ENCODE measurements around the gene SHROOM3.
"Not testable (repeated sequence)": the region's sequence is repeated elsewhere in the genome, so short reads cannot be mapped to it uniquely, and the experiment has no call there.

Gene SHROOM3

GRCh38 chr4:76727934-76728333 is 292.9 kb downstream of the SHROOM3 start:
- not testable (repeated sequence) for H3K27ac ChIP-seq (ENCODE audit: low read depth, low read length); H3K27me3 ChIP-seq (ENCODE audit: control insufficient read depth, insufficient read depth, low read length); H3K36me3 ChIP-seq (ENCODE audit: control insufficient read depth, insufficient read depth, low read length); H3K4me3 ChIP-seq (ENCODE audit: low read depth, low read length); H3K9me3 ChIP-seq (ENCODE audit: control insufficient read depth, insufficient read depth, low read depth, low read length); H3K9ac ChIP-seq (ENCODE audit: low read length)
- peaks cover 54% of the 10 kb centered on the region for H3K4me1 ChIP-seq (ENCODE audit: control insufficient read depth, insufficient read depth, low read length)

GRCh38 chr4:76729460-76729859 is 294.4 kb downstream of the SHROOM3 start:
- Histone ChIP-seq H3K9me3 (ENCODE audit: control insufficient read depth, insufficient read depth, low read depth, low read length) (no peaks in the 10 kb centered on the region), H3K4me1 (ENCODE audit: control insufficient read depth, insufficient read depth, low read length) (peaks cover 42% of the 10 kb centered on the region), H3K27ac (ENCODE audit: low read depth, low read length) (0 out of 2 replicates have a peak overlapping the region, but pooled peaks have one; percentile 44), H3K36me3 (ENCODE audit: control insufficient read depth, insufficient read depth, low read length) (peaks cover 6% of the 10 kb centered on the region), H3K27me3 (ENCODE audit: control insufficient read depth, insufficient read depth, low read length) (no peaks in the 10 kb centered on the region), H3K4me3 (ENCODE audit: low read depth, low read length) (no peak overlapping the region), H3K9ac (ENCODE audit: low read length) (no peak overlapping the region)

GRCh38 chr4:76729980-76730379 is 295.0 kb downstream of the SHROOM3 start:
- Histone ChIP-seq H3K4me1 (ENCODE audit: control insufficient read depth, insufficient read depth, low read length) (peaks cover 37% of the 10 kb centered on the region), H3K27ac (ENCODE audit: low read depth, low read length) (no peak overlapping the region), H3K36me3 (ENCODE audit: control insufficient read depth, insufficient read depth, low read length) (peaks cover 6% of the 10 kb centered on the region), H3K27me3 (ENCODE audit: control insufficient read depth, insufficient read depth, low read length) (no peaks in the 10 kb centered on the region), H3K9ac (ENCODE audit: low read length) (no peak overlapping the region), H3K9me3 (ENCODE audit: control insufficient read depth, insufficient read depth, low read depth, low read length) (no peaks in the 10 kb centered on the region), H3K4me3 (ENCODE audit: low read depth, low read length) (no peak overlapping the region)

- Histone ChIP-seq H3K36me3 (ENCODE audit: control insufficient read depth, insufficient read depth, low read length) (peaks cover 6% of the 10 kb centered on the region), H3K27ac (ENCODE audit: low read depth, low read length) (no peak overlapping the region), H3K9me3 (ENCODE audit: control insufficient read depth, insufficient read depth, low read depth, low read length) (no peaks in the 10 kb centered on the region), H3K9ac (ENCODE audit: low read length) (no peak overlapping the region), H3K4me3 (ENCODE audit: low read depth, low read length) (no peak overlapping the region), H3K27me3 (ENCODE audit: control insufficient read depth, insufficient read depth, low read length) (no peaks in the 10 kb centered on the region), H3K4me1 (ENCODE audit: control insufficient read depth, insufficient read depth, low read length) (peaks cover 24% of the 10 kb centered on the region; the same call in 1 of the 2 replicates)
Measured at GRCh38 chr4:76732246-76732645, 297.2 kb downstream of the SHROOM3 start.

DNA sequence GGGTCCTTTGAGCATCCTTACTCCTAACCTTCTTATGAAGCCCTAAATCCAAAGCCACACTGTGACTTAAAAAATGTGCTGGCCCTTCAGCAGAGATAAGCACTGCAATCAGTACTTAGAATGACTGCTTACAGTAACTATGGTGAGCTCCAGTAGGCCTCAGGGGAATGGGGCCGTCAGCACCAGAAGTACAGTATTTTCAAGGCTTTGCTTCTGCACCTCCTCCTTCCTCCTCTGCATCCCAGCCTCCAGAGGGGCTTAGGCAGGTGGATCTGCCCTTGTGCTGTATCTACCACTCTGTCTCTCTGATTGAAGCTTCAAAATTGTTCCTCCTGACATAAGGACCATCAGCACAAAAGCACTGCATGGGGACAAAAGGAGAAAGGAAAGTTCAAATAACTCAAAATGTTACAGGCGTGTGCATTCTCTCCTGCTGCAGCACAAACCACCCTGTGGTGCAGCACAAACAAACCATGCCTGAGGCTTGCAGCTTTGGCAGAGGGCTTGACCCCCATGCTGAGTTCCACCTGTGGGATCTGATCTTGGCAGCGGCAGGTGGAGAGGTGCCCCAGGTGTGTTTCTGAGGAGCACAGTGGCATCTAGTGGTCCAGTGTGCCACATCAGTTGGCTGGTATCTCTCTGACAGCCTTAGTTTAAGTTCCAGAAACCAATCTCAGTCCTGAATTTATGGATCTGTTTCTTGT is 298.2 kb downstream of the SHROOM3 start:
- no peak overlapping the region for H3K9ac ChIP-seq (ENCODE audit: low read length)
- peaks cover 24% of the 10 kb centered on the region; the same call in 1 of the 2 replicates for H3K4me1 ChIP-seq (ENCODE audit: control insufficient read depth, insufficient read depth, low read length)
- H3K27ac ChIP-seq (ENCODE audit: low read depth, low read length), result no peak overlapping the region
- H3K9me3 ChIP-seq (ENCODE audit: control insufficient read depth, insufficient read depth, low read depth, low read length), result no peaks in the 10 kb centered on the region
- H3K27me3 ChIP-seq (ENCODE audit: control insufficient read depth, insufficient read depth, low read length), result no peaks in the 10 kb centered on the region
- no peak overlapping the region for H3K4me3 ChIP-seq (ENCODE audit: low read depth, low read length)
- peaks cover 7% of the 10 kb centered on the region for H3K36me3 ChIP-seq (ENCODE audit: control insufficient read depth, insufficient read depth, low read length)

DNA sequence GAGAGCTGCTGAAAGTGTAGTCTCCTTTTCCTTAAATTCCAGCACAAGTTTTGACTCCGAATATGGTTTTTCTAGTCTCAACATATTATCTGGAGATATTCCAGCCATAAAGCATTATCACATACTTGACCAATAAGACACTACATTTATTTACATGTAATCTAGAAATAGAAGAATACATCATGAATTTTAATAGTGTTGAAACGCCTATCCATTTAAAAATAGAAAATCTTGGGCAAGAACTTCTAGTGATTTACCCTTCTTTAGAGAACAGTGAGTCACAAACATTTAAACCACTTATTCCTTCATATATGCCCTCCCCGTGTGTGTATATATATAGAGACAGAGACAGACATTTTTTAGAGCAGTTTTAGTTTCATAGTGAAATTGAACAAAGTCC is 301.4 kb downstream of the SHROOM3 start:
- Histone ChIP-seq H3K27me3 (ENCODE audit: control insufficient read depth, insufficient read depth, low read length) (no peaks in the 10 kb centered on the region), H3K9me3 (ENCODE audit: control insufficient read depth, insufficient read depth, low read depth, low read length) (no peaks in the 10 kb centered on the region), H3K4me1 (ENCODE audit: control insufficient read depth, insufficient read depth, low read length) (peaks cover 7% of the 10 kb centered on the region; the same call in 1 of the 2 replicates), H3K4me3 (ENCODE audit: low read depth, low read length) (no peak overlapping the region), H3K9ac (ENCODE audit: low read length) (no peak overlapping the region), H3K27ac (ENCODE audit: low read depth, low read length) (no peak overlapping the region), H3K36me3 (ENCODE audit: control insufficient read depth, insufficient read depth, low read length) (peaks cover 26% of the 10 kb centered on the region)

GRCh38 chr4:76737180-76737579 is 302.2 kb downstream of the SHROOM3 start:
- Histone ChIP-seq H3K4me1 (ENCODE audit: control insufficient read depth, insufficient read depth, low read length) (peaks cover 7% of the 10 kb centered on the region; the same call in 1 of the 2 replicates), H3K27me3 (ENCODE audit: control insufficient read depth, insufficient read depth, low read length) (no peaks in the 10 kb centered on the region), H3K9ac (ENCODE audit: low read length) (no peak overlapping the region), H3K9me3 (ENCODE audit: control insufficient read depth, insufficient read depth, low read depth, low read length) (no peaks in the 10 kb centered on the region), H3K27ac (ENCODE audit: low read depth, low read length) (no peak overlapping the region), H3K4me3 (ENCODE audit: low read depth, low read length) (no peak overlapping the region), H3K36me3 (ENCODE audit: control insufficient read depth, insufficient read depth, low read length) (peaks cover 27% of the 10 kb centered on the region)

DNA sequence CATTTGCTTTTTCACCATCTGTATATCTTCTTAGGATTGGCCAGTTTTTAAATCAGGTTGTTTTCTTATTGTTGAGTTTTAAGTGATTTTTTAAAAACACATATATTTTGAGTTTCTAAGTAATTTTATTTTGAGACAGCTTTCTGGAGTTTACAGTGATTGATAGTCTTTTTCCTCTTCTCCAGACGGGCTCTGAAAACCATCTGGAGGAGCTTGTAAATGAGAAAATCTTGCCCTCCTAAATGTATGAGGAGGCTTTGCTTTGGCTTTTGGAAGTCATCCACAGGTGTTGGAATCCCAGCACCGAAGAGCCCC is 302.7 kb downstream of the SHROOM3 start:
- no peak overlapping the region for H3K27ac ChIP-seq (ENCODE audit: low read depth, low read length)
- no peak overlapping the region for H3K9ac ChIP-seq (ENCODE audit: low read length)

GRCh38 chr4:76738086-76738931 is 303.3 kb downstream of the SHROOM3 start:
- no peaks in the 10 kb centered on the region for H3K4me1 ChIP-seq (ENCODE audit: control insufficient read depth, insufficient read depth, low read length)
- peaks cover 27% of the 10 kb centered on the region for H3K36me3 ChIP-seq (ENCODE audit: control insufficient read depth, insufficient read depth, low read length)
- H3K9me3 ChIP-seq (ENCODE audit: control insufficient read depth, insufficient read depth, low read depth, low read length), result no peaks in the 10 kb centered on the region
- no peak overlapping the region for H3K4me3 ChIP-seq (ENCODE audit: low read depth, low read length)
- no peaks in the 10 kb centered on the region for H3K27me3 ChIP-seq (ENCODE audit: control insufficient read depth, insufficient read depth, low read length)
- no peak overlapping the region for H3K27ac ChIP-seq (ENCODE audit: low read depth, low read length)
- H3K9ac ChIP-seq (ENCODE audit: low read length), result no peak overlapping the region

More for the DNA sequence above, 302.7 kb downstream of the SHROOM3 start:
- Histone ChIP-seq H3K9me3 (ENCODE audit: control insufficient read depth, insufficient read depth, low read depth, low read length) (no peaks in the 10 kb centered on the region), H3K36me3 (ENCODE audit: control insufficient read depth, insufficient read depth, low read length) (peaks cover 25% of the 10 kb centered on the region), H3K4me1 (ENCODE audit: control insufficient read depth, insufficient read depth, low read length) (peaks cover 3% of the 10 kb centered on the region; the same call in 1 of the 2 replicates), H3K27me3 (ENCODE audit: control insufficient read depth, insufficient read depth, low read length) (no peaks in the 10 kb centered on the region), H3K4me3 (ENCODE audit: low read depth, low read length) (no peak overlapping the region)

- H3K36me3 ChIP-seq (ENCODE audit: control insufficient read depth, insufficient read depth, low read length), result peaks cover 27% of the 10 kb centered on the region
- no peak overlapping the region for H3K4me3 ChIP-seq (ENCODE audit: low read depth, low read length)
Measured at GRCh38 chr4:76740192-76740591, 305.2 kb downstream of the SHROOM3 start.

More at GRCh38 chr4:76740192-76740591, 305.2 kb downstream of the SHROOM3 start:
- Histone ChIP-seq H3K27ac (ENCODE audit: low read depth, low read length) (no peak overlapping the region; the same call in 1 of the 2 replicates), H3K27me3 (ENCODE audit: control insufficient read depth, insufficient read depth, low read length) (no peaks in the 10 kb centered on the region), H3K9me3 (ENCODE audit: control insufficient read depth, insufficient read depth, low read depth, low read length) (no peaks in the 10 kb centered on the region), H3K4me1 (ENCODE audit: control insufficient read depth, insufficient read depth, low read length) (no peaks in the 10 kb centered on the region), H3K9ac (ENCODE audit: low read length) (no peak overlapping the region)

Data from HUES6 (cell line).